BLaER1 treated with 17β-estradiol and CSF1 and Interleukin-3, amounts not matched to agents 10 nM and 100 nM (cell line): ENCODE measurements around the gene TNFRSF1B.
A peak's percentile ranks its signal among the peaks of the same experiment; 100 is the strongest.
"Not testable (repeated sequence)": the region's sequence is repeated elsewhere in the genome, so short reads cannot be mapped to it uniquely, and the experiment has no call there.

Source experiments
- H3K27ac ChIP-seq, 11 experiments: shearing (Covaris generic); formaldehyde crosslinking; 2 replicates each; pipeline ENCODE4 v1.8.1; 2022
- H3K27me3 ChIP-seq, 11 experiments: shearing (Covaris generic); formaldehyde crosslinking; 2 replicates each; pipeline ENCODE4 v1.8.1; 2022
- H3K36me3 ChIP-seq, 11 experiments: shearing (Covaris generic); formaldehyde crosslinking; 2 replicates each; pipeline ENCODE4 v1.8.1; 2022
- H3K4me1 ChIP-seq, 10 experiments: shearing (Covaris generic); formaldehyde crosslinking; 2 replicates each; pipeline ENCODE4 v1.8.1; 2022
- H3K4me2 ChIP-seq, 11 experiments: shearing (Covaris generic); formaldehyde crosslinking; 2 replicates each; pipeline ENCODE4 v1.8.1; 2022
- H3K4me3 ChIP-seq, 10 experiments: shearing (Covaris generic); formaldehyde crosslinking; 2 replicates each; pipeline ENCODE4 v1.8.1; 2022
- H3K9ac ChIP-seq, 11 experiments: shearing (Covaris generic); formaldehyde crosslinking; 2 replicates each; pipeline ENCODE4 v1.8.1; 2022
- H3K9me3 ChIP-seq, 11 experiments: shearing (Covaris generic); formaldehyde crosslinking; replicated peaks in 1 of 11; 2 replicates each; pipeline ENCODE4 v1.8.1; 2022
- H4K20me1 ChIP-seq, 11 experiments: shearing (Covaris generic); formaldehyde crosslinking; 2 replicates each; pipeline ENCODE4 v1.8.1; 2022
- Cebpa-rat ChIP-seq, 11 experiments: shearing (Covaris generic); IDR thresholded peaks; 2 replicates each; pipeline ENCODE4 v1.8.1; 2022

Gene TNFRSF1B

DNA sequence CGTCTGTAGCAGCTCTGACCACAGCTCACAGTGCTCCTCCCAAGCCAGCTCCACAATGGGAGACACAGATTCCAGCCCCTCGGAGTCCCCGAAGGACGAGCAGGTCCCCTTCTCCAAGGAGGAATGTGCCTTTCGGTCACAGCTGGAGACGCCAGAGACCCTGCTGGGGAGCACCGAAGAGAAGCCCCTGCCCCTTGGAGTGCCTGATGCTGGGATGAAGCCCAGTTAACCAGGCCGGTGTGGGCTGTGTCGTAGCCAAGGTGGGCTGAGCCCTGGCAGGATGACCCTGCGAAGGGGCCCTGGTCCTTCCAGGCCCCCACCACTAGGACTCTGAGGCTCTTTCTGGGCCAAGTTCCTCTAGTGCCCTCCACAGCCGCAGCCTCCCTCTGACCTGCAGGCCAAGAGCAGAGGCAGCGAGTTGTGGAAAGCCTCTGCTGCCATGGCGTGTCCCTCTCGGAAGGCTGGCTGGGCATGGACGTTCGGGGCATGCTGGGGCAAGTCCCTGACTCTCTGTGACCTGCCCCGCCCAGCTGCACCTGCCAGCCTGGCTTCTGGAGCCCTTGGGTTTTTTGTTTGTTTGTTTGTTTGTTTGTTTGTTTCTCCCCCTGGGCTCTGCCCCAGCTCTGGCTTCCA lies 40.1 kb downstream of the TNFRSF1B start:
- Histone ChIP-seq H3K4me3 (no peak overlapping the region), H3K27ac (peak overlapping the region in 1 of 11 experiments; percentile 6; a peak in 1 of 22 replicates), H3K9ac (0 out of 22 replicates have a peak overlapping the region, but pooled peaks of 2 of the 11 experiments have one; percentile 0 to 10), H4K20me1 (peaks cover 0 to 100% (median 9%) of the 10 kb centered on the region in 11 experiments; a peak in 14 of 22 replicates), H3K9me3 (no peaks in the 10 kb centered on the region), H3K36me3 (peaks cover 0 to 75% (median 18%) of the 10 kb centered on the region in 11 experiments; a peak in 13 of 22 replicates), H3K4me1 (peaks cover 34 to 65% (median 45%) of the 10 kb centered on the region in 10 experiments), H3K4me2 (peak overlapping the region in 1 of 11 experiments; percentile 48; a peak in 2 of 22 replicates), H3K27me3 (no peaks in the 10 kb centered on the region)
- TF ChIP-seq Cebpa-rat (IDR thresholded peaks at IDR 0.05) = no peak

DNA sequence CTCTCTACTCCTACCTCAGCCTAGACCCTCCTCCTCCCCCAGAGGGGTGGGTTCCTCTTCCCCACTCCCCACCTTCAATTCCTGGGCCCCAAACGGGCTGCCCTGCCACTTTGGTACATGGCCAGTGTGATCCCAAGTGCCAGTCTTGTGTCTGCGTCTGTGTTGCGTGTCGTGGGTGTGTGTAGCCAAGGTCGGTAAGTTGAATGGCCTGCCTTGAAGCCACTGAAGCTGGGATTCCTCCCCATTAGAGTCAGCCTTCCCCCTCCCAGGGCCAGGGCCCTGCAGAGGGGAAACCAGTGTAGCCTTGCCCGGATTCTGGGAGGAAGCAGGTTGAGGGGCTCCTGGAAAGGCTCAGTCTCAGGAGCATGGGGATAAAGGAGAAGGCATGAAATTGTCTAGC lies 41.5 kb downstream of the TNFRSF1B start:
- Histone ChIP-seq H3K4me3 (no peak overlapping the region), H3K9me3 (no peaks in the 10 kb centered on the region), H3K27ac (peak overlapping the region in 1 of 11 experiments; percentile 27; a peak in 2 of 22 replicates), H3K36me3 (peaks cover 0 to 61% (median 9%) of the 10 kb centered on the region in 11 experiments; a peak in 12 of 22 replicates), H3K27me3 (no peaks in the 10 kb centered on the region), H4K20me1 (peaks cover 0 to 95% (median 9%) of the 10 kb centered on the region in 11 experiments; a peak in 14 of 22 replicates), H3K4me2 (peak overlapping the region in 10 of 11 experiments; percentile 6 to 85 (median 66); a peak in 16 of 22 replicates), H3K9ac (peak overlapping the region in 3 of 11 experiments; percentile 2 to 23 (median 10); a peak in 1 of 22 replicates), H3K4me1 (peaks cover 30 to 51% (median 43%) of the 10 kb centered on the region in 10 experiments)
- no peak for TF ChIP-seq Cebpa-rat (IDR thresholded peaks at IDR 0.05)

DNA sequence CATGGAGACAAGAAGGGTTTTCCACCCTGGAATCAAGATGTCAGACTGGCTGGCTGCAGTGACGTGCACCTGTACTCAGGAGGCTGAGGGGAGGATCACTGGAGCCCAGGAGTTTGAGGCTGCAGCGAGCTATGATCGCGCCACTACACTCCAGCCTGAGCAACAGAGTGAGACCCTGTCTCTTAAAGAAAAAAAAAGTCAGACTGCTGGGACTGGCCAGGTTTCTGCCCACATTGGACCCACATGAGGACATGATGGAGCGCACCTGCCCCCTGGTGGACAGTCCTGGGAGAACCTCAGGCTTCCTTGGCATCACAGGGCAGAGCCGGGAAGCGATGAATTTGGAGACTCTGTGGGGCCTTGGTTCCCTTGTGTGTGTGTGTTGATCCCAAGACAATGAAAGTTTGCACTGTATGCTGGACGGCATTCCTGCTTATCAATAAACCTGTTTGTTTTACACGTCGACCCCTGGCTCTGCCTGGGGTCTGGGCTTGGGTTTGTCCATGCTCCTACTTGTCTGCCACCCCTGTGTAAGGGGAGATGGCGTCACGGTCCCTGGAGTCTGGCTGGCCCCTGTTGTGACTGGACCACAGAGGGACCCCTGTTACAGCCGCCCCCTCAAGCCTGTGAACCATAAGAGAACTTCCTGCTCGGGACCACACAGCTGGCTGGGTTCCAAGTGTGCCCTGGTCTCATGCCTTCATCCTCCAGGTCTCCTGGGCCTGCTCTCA lies 42.1 kb downstream of the TNFRSF1B start:
- H3K27me3 ChIP-seq = no peaks in the 10 kb centered on the region
- no peak for TF ChIP-seq Cebpa-rat (IDR thresholded peaks at IDR 0.05)
- peak overlapping the region in 6 of 11 experiments; percentile 12 to 31 (median 17); a peak in 6 of 22 replicates for H3K27ac ChIP-seq
- peak overlapping the region in 7 of 11 experiments; percentile 6 to 45 (median 28); a peak in 9 of 22 replicates for H3K9ac ChIP-seq
- H3K4me1 ChIP-seq = peaks cover 30 to 51% (median 39%) of the 10 kb centered on the region in 10 experiments
- peak overlapping the region in 9 of 11 experiments; percentile 46 to 85 (median 69); a peak in 18 of 22 replicates for H3K4me2 ChIP-seq
- H4K20me1 ChIP-seq = peaks cover 0 to 88% (median 9%) of the 10 kb centered on the region in 11 experiments; a peak in 14 of 22 replicates
- peaks cover 0 to 55% (median 9%) of the 10 kb centered on the region in 11 experiments; a peak in 12 of 22 replicates for H3K36me3 ChIP-seq
- H3K4me3 ChIP-seq = no peak overlapping the region
- no peaks in the 10 kb centered on the region for H3K9me3 ChIP-seq

DNA sequence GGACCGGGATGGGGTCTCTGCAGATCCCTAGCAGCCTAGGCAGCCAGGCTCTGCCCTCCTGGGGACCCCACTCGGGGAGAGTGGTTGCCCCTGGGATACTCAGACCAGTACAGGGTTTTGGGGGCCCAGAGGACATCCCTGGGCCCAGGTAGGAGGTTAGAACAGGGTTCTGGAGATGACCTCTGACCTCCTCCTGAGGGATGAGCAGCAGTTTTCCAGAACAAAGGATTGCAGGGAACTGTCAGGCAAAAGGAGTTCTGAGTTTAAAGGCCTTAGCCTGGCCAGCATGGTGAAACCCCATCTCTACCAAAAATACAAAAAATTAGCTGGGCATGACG lies 42.7 kb downstream of the TNFRSF1B start:
- peak overlapping the region in 5 of 11 experiments; percentile 14 to 31 (median 19); a peak in 3 of 22 replicates for H3K27ac ChIP-seq
- peaks cover 30 to 51% (median 37%) of the 10 kb centered on the region in 10 experiments for H3K4me1 ChIP-seq
- H4K20me1 ChIP-seq = peaks cover 0 to 83% (median 9%) of the 10 kb centered on the region in 11 experiments; a peak in 14 of 22 replicates
- no peak overlapping the region for H3K4me3 ChIP-seq
- peak overlapping the region in 6 of 11 experiments; percentile 27 to 45 (median 29); a peak in 8 of 22 replicates for H3K9ac ChIP-seq
- peak overlapping the region in 9 of 11 experiments; percentile 46 to 85 (median 69); a peak in 18 of 22 replicates for H3K4me2 ChIP-seq
- no peaks in the 10 kb centered on the region for H3K27me3 ChIP-seq
- H3K36me3 ChIP-seq = peaks cover 0 to 49% (median 9%) of the 10 kb centered on the region in 11 experiments; a peak in 12 of 22 replicates
- no peak for TF ChIP-seq Cebpa-rat (IDR thresholded peaks at IDR 0.05)
- 0 out of 22 replicates have a peak, but pooled peaks cover 0 to under 1% (median 0%) of the 10 kb centered on the region in 11 experiments for H3K9me3 ChIP-seq

DNA sequence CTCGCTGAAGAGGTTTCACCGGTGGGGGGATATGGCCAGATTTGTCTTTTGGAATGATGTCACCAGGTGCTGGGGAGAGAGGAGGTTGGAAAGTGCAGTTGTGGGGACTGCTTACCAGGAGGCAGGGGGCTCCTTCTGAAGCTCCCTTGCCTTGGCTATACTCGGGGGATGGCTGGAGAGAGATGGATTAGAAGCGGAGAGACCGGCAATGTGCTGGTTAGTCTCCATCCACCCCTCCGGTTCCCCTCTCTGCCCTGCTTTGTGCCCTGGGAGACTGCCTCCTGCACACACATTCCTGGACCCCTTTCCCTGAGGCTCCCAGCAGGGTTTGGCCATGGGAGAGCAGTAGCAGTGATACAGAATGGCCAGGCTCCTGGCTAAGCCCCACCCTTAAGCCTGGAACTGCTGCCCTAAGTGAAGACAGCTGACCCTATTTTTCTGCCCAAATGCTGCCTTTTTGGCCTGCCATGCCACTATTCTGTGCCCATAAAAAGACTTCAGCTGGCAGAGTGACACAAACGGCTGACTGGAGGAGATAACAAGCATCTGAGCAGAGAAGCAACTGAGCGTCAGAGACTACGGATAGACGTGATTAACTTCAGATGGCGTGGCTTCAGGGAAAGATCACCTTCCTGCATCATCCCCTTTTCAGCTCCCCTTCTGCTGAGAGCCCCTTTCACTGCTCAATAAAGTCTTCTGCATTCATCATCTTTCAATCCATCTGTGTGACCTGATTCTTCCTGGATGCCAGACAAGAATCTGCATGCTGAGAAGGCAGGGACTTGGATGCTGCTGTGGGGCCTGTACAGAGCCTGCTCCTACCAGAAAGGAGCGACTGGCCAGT lies 48.5 kb downstream of the TNFRSF1B start:
- no peaks in the 10 kb centered on the region for H3K36me3 ChIP-seq
- H3K4me2 ChIP-seq = no peak overlapping the region
- TF ChIP-seq Cebpa-rat (IDR thresholded peaks at IDR 0.05) = no peak
- no peak overlapping the region for H3K9ac ChIP-seq
- H3K27ac ChIP-seq = no peak overlapping the region
- no peaks in the 10 kb centered on the region for H3K27me3 ChIP-seq
- H3K9me3 ChIP-seq = peaks cover 5 to 19% (median 9%) of the 10 kb centered on the region in 11 experiments; a peak in 10 of 22 replicates
- no peak overlapping the region for H3K4me3 ChIP-seq
- H3K4me1 ChIP-seq = peaks cover 0 to 11% (median 8%) of the 10 kb centered on the region in 10 experiments; a peak in 17 of 20 replicates
- H4K20me1 ChIP-seq = peaks cover 0 to 24% (median 0%) of the 10 kb centered on the region in 11 experiments; a peak in 10 of 22 replicates

DNA sequence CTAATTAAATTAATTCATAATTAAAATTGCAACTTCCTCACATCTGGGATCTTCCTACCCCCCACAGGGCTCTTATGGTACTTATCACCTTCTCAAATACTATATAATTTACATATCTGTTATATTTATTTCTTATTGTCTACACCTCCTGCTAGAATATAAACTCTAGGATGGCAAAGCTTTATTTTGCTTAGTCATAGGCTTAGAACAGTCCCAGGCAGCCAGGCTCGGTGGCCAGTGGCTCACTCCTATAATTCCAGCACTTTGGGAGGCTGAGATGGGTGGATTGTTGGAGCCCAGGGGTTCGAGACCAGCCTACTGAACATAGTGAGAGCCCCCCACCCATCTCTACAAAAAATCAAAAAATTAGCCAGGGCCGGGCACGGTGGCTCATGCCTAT lies 53.0 kb downstream of the TNFRSF1B start:
- TF ChIP-seq Cebpa-rat (IDR thresholded peaks at IDR 0.05) = no peak
- peaks cover 0 to 6% (median 0%) of the 10 kb centered on the region in 11 experiments; a peak in 2 of 22 replicates for H3K36me3 ChIP-seq
- no peak overlapping the region for H3K4me2 ChIP-seq
- H3K27ac ChIP-seq = no peak overlapping the region
- H3K27me3 ChIP-seq = no peaks in the 10 kb centered on the region
- no peak overlapping the region for H3K9ac ChIP-seq
- no peaks in the 10 kb centered on the region for H4K20me1 ChIP-seq
- H3K9me3 ChIP-seq = peaks cover 34 to 50% (median 42%) of the 10 kb centered on the region in 11 experiments
- H3K4me3 ChIP-seq = no peak overlapping the region
- H3K4me1 ChIP-seq = 0 out of 20 replicates have a peak, but pooled peaks cover 0 to 4% (median 0%) of the 10 kb centered on the region in 10 experiments

DNA sequence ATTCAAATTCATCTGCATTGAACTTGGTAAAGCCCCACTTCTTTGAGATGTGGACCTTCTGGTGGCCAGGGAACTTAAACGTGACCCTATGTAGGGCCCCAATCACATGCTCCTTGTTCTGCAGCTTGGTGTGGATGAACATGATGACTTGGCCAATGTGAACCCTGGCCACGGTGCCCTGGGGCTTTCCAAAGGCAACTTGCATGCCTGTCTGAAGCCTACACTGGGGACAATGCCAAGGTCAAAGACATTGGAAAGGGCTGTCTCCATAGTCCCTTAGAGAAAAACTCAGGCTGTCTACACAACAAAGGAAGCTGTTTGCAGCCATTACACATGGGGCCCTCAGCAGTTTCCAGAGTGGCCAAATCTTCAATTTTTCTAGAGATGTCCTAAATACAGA lies 54.1 kb downstream of the TNFRSF1B start:
- Histone ChIP-seq H3K4me3 (no peak overlapping the region), H3K4me1 (0 out of 20 replicates have a peak, but pooled peaks cover 0 to 4% (median 0%) of the 10 kb centered on the region in 10 experiments), H3K9me3 (peaks cover 28 to 40% (median 34%) of the 10 kb centered on the region in 11 experiments), H3K36me3 (peaks cover 0 to 6% (median 0%) of the 10 kb centered on the region in 11 experiments; a peak in 2 of 22 replicates), H3K27me3 (no peaks in the 10 kb centered on the region), H3K4me2 (0 out of 22 replicates have a peak overlapping the region, but pooled peaks of 1 of the 11 experiments have one; percentile 1), H3K27ac (no peak overlapping the region), H4K20me1 (no peaks in the 10 kb centered on the region), H3K9ac (no peak overlapping the region)
- TF ChIP-seq Cebpa-rat (IDR thresholded peaks at IDR 0.05) = no peak

DNA sequence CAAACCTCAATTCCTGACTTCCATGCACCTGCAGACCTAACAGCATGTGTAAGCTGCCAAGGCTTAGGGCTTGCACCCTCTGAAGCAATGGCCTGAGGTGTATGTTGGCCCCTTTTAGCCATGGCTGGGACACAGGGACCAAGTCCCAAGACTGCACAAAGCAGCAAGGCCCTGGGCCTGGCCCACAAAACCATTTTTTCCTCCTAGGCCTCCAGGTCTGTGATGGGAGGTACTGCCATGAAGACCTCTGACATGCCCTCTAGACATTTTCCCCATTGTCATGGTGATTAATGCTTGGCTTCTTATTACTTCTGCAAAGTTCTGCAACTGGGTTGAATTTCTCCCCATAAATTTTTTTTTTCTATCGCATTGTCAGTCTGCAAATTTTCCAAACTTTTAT lies 55.9 kb downstream of the TNFRSF1B start:
- H3K36me3 ChIP-seq, H3K4me2 ChIP-seq, H3K27ac ChIP-seq, H3K4me1 ChIP-seq, H3K27me3 ChIP-seq, H3K9ac ChIP-seq, H4K20me1 ChIP-seq: not testable (repeated sequence)
- peaks cover 26 to 35% (median 31%) of the 10 kb centered on the region in 11 experiments for H3K9me3 ChIP-seq
- H3K4me3 ChIP-seq = 0 out of 20 replicates have a peak overlapping the region, but pooled peaks of 2 of the 10 experiments have one; percentile 7 to 8

DNA sequence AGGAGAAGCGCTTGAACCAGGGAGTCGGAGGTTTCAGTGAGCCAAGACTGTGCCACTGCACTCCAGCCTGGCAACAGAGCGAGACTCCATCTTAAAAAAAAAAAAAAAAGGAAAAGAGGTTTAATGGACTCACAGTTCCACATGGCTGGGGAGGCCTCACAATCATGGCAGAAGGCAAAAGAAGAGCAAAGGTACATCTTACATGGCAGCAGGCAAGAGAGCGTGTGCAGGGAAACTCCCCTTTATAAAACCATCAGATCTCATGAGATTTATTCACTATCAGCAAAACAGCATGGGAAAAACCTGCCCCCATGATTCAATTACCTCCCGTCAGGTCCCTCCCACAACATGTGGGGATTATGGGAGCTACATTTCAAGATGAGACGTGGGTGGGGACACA lies 57.3 kb downstream of the TNFRSF1B start:
- H3K9ac ChIP-seq, H3K27me3 ChIP-seq, H4K20me1 ChIP-seq, H3K4me2 ChIP-seq, H3K27ac ChIP-seq, H3K4me1 ChIP-seq, H3K4me3 ChIP-seq, H3K36me3 ChIP-seq: not testable (repeated sequence)
- peaks cover 26 to 35% (median 31%) of the 10 kb centered on the region in 11 experiments for H3K9me3 ChIP-seq
